IMR-90 (cell line): ENCODE data around the gene STYXL1. TPM values are rescaled to one million over a fixed set of nuclear protein-coding genes. Genes with fewer than 3 reads are reported as not detected.

ENCODE experiments used
- ATAC-seq: fragments of 200-7000 bp; cut with Tn5 transposase; 2 replicates; pipeline ENCODE4 v1.9.1; 2020; ENCODE audit warnings: low read depth, mild to moderate bottlenecking, moderate library complexity
- BruUV-seq: library from RNA; stranded (reverse); fragments of 400-500 nt; replicated peaks from 2 replicates; lab custom pipeline; 2021; lab: Mats Ljungman, UMichigan
- CTCF ChIA-PET: fragments of 300-600 bp; formaldehyde crosslinking; extraction: SDS; loops from one replicate; lab custom pipeline; 2021; ENCODE audit warnings: antibody characterized with exemption; lab: Yijun Ruan, JAX
- POLR2A ChIA-PET: fragments of 300-600 bp; sonication (Branson Sonifier 250); formaldehyde crosslinking; loops from one replicate; lab custom pipeline; 2022; ENCODE audit warnings: antibody characterized with exemption; ENCODE audit not compliant: unreplicated experiment; lab: Charles Lee
- DNase-seq: peaks from one replicate; pipeline ENCODE4 v3.0.0; 2013
- H2AFZ ChIP-seq: replicated peaks from 2 replicates; pipeline ENCODE3; 2013; ENCODE audit warnings: low read length, mild to moderate bottlenecking; ENCODE audit not compliant: poor library complexity
- H2AK5ac ChIP-seq: 2 replicates; pipeline ENCODE4 v1.6.1; 2013; ENCODE audit warnings: low read depth, low read length, inconsistent platforms
- H2AK9ac ChIP-seq: replicated peaks from 2 replicates; pipeline ENCODE3; 2013; ENCODE audit warnings: mild to moderate bottlenecking, low read depth, low read length, moderate library complexity; ENCODE audit not compliant: poor library complexity
- H2BK120ac ChIP-seq: 2 replicates; pipeline ENCODE4 v1.6.1; 2013; ENCODE audit warnings: low read depth, low read length, inconsistent platforms
- H2BK15ac ChIP-seq: 3 replicates; pipeline ENCODE4 v1.6.1; 2013; ENCODE audit warnings: low read depth, low read length, inconsistent platforms
- H2BK20ac ChIP-seq: 2 replicates; pipeline ENCODE4 v1.6.1; 2013; ENCODE audit warnings: low read depth, mild to moderate bottlenecking, inconsistent platforms, low read length, moderate library complexity
- H2BK5ac ChIP-seq: 2 replicates; pipeline ENCODE4 v1.6.1; 2013; ENCODE audit warnings: mild to moderate bottlenecking, low read depth, low read length, inconsistent platforms; ENCODE audit not compliant: poor library complexity, severe bottlenecking
- H3K14ac ChIP-seq: replicated peaks from 2 replicates; pipeline ENCODE4 v1.6.1; 2013; ENCODE audit warnings: low read depth, low read length, inconsistent platforms
- H3K18ac ChIP-seq: 2 replicates; pipeline ENCODE4 v1.6.1; 2013; ENCODE audit warnings: low read depth, low read length, control low read depth
- H3K23ac ChIP-seq: 2 replicates; pipeline ENCODE4 v1.6.1; 2013; ENCODE audit warnings: low read depth, low read length, inconsistent platforms
- H3K27ac ChIP-seq: 2 replicates; pipeline ENCODE4 v1.5.1; 2013; ENCODE audit warnings: mild to moderate bottlenecking, control low read depth, low read length; ENCODE audit not compliant: insufficient read depth
- H3K27me3 ChIP-seq: 2 replicates; pipeline ENCODE4 v1.6.1; 2013; ENCODE audit warnings: low read length; ENCODE audit not compliant: control insufficient read depth, insufficient read depth
- H3K36me3 ChIP-seq: 2 replicates; pipeline ENCODE4 v1.6.1; 2013; ENCODE audit warnings: low read length, mixed read lengths; ENCODE audit not compliant: control insufficient read depth, insufficient read depth
- H3K4ac ChIP-seq: 2 replicates; pipeline ENCODE4 v1.6.1; 2013; ENCODE audit warnings: low read depth, low read length, inconsistent platforms
- H3K4me1 ChIP-seq: 2 replicates; pipeline ENCODE4 v1.6.1; 2013; ENCODE audit warnings: low read length, mixed read lengths; ENCODE audit not compliant: control insufficient read depth, insufficient read depth
- H3K4me2 ChIP-seq: 2 replicates; pipeline ENCODE4 v1.6.1; 2013; ENCODE audit warnings: low read depth, mild to moderate bottlenecking, control low read depth, low read length, moderate library complexity
- H3K4me3 ChIP-seq: 2 replicates; pipeline ENCODE4 v1.5.1; 2013; ENCODE audit warnings: low read depth, mild to moderate bottlenecking, control low read depth, low read length, moderate library complexity; ENCODE audit not compliant: insufficient read depth
- H3K56ac ChIP-seq: 2 replicates; pipeline ENCODE4 v1.6.1; 2013; ENCODE audit warnings: low read length, inconsistent platforms; ENCODE audit not compliant: insufficient read depth; ENCODE audit errors: extremely low read depth
- H3K79me1 ChIP-seq, 2 experiments: 2 replicates each; pipeline ENCODE4 v1.6.1; 2013; ENCODE audit warnings: low read length in 2 of 2, inconsistent platforms in 1 of 2, low read depth in 1 of 2
- H3K9ac ChIP-seq: 2 replicates; pipeline ENCODE4 v1.6.1; 2013; ENCODE audit warnings: low read depth, low read length, control low read depth
- H3K9me1 ChIP-seq: 2 replicates; pipeline ENCODE4 v1.6.1; 2013; ENCODE audit warnings: low read length, inconsistent platforms; ENCODE audit not compliant: insufficient read depth
- H3K9me3 ChIP-seq: 2 replicates; pipeline ENCODE4 v1.6.1; 2013; ENCODE audit warnings: low read length; ENCODE audit not compliant: control insufficient read depth, insufficient read depth
- H4K20me1 ChIP-seq: 2 replicates; pipeline ENCODE4 v1.6.1; 2013; ENCODE audit warnings: low read length, inconsistent platforms; ENCODE audit not compliant: insufficient read depth
- H4K5ac ChIP-seq: 2 replicates; pipeline ENCODE4 v1.6.1; 2013; ENCODE audit warnings: mild to moderate bottlenecking, low read depth, low read length, control low read depth
- H4K8ac ChIP-seq, 2 experiments: 2 replicates each; pipeline ENCODE4 v1.6.1; 2013; ENCODE audit warnings: low read depth in 2 of 2, low read length in 2 of 2, control low read depth in 1 of 2, inconsistent platforms in 1 of 2
- H4K91ac ChIP-seq: 2 replicates; pipeline ENCODE4 v1.6.1; 2013; ENCODE audit warnings: low read depth, low read length, inconsistent platforms; ENCODE audit not compliant: insufficient read depth
- CEBPB ChIP-seq: IDR thresholded peaks from 2 replicates; pipeline ENCODE4 v1.6.1; 2012; ENCODE audit warnings: low read depth, low read length, improper control_type of control experiment
- MAFK ChIP-seq: IDR thresholded peaks from 2 replicates; pipeline ENCODE4 v1.6.1; 2012; ENCODE audit warnings: low read depth, low read length, improper control_type of control experiment
- MXI1 ChIP-seq: IDR thresholded peaks from 2 replicates; pipeline ENCODE4 v1.6.1; 2012; ENCODE audit warnings: low read depth, mild to moderate bottlenecking, low read length, moderate library complexity, borderline replicate concordance
- WGBS, 2 experiments: methylation state at CpG; one replicate each; pipeline versions ENCODE4 v1.1.5 to v1.1.7; 2013; ENCODE audit warnings: missing lambda C conversion rate in 2 of 2; ENCODE audit not compliant: insufficient read length in 1 of 2; ENCODE audit errors: extremely low coverage in 2 of 2; 5-methylcytosine and 5-hydroxymethylcytosine counted together
- dilution Hi-C: fragments of 300-500 bp; cut with HindIII; formaldehyde crosslinking; loops from one replicate; pipeline ENCODE4 v1.14.3; 2018; ENCODE audit warnings: low sequenced_read_pairs; ENCODE audit not compliant: unreplicated experiment
- in situ Hi-C: fragments of 300-500 bp; cut with MboI; formaldehyde crosslinking; loops from 3 replicates; pipeline ENCODE4 v1.14.3; 2019; ENCODE audit warnings: low sequenced_read_pairs, inconsistent platforms, mixed read lengths
- intact Hi-C: fragments of 100-400 bp; cut with micrococcal nuclease; formaldehyde crosslinking; loops from 2 replicates; pipeline ENCODE4 v1.10.0; 2022
- polyA plus RNA-seq, 3 experiments: library from polyadenylated mRNA; depleted of rRNA; stranded (reverse); fragments of >200 nt; gene quantifications; 2 replicates each; pipeline ENCODE4 v1.2.3, GENCODE V29; 2012; ENCODE audit warnings: low replicate concordance in 1 of 3
- total RNA-seq: library from RNA; depleted of rRNA; stranded (reverse); fragments of >200 nt; gene quantifications from 2 replicates; pipeline ENCODE4 v1.2.3, GENCODE V29; 2012
- TF ChIP-seq, protein P1 (sequence below): fragments of 150-350 bp; IDR thresholded peaks from 2 replicates; pipeline ENCODE4 v1.6.1; 2017; ENCODE audit warnings: mild to moderate bottlenecking, antibody characterized with exemption, low read length, low read depth

The STYXL1 gene
- total and polyA plus RNA-seq, 2 of the 4 experiments (the other 2 are of a cell fraction), result 66.1 to 73.8 TPM

DNA sequence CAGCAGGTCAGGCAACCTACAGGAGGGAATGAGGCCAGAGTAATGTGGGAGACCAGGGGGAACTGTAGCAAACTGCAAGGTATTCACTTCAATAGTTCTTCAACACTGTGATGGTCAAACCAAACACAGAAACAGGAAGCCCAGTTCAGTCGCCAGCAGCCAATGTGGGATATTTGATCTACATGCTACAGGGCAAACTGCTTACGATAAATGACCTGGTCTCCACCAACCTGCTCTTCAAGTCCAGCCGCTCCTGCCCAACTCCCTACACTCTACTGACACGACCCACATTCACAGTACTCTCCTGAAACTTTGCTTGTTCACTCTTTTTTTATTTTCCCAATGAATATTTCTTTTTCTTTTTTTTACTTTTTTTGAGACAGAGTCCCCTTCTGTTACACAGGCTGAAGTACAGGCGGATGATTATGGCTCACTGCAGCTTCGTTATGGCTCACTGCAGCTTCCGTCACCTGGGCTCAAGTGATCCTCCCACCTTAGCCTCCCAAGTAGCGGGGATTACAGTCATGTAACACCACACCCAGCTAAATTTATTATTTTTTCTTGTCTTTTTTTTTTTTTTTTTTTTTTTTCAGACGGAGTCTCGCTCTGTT is 42.2 kb upstream of the STYXL1 start:
- BruUV-seq, result no TSS peak
- no peak for ATAC-seq
- 88% methylated on average over 4 of the region's 10 CpGs; no CpG with 5 or more reads in 1 of the 2 experiments for WGBS, 2 experiments

More for the DNA sequence above, 42.2 kb upstream of the STYXL1 start:
- no peak overlapping the region for H3K9ac ChIP-seq
- H3K9me1 ChIP-seq, result peaks cover 13% of the 10 kb centered on the region; the same call in 1 of the 2 replicates
- H4K20me1 ChIP-seq, result no peaks in the 10 kb centered on the region
- H3K14ac ChIP-seq, result no peak overlapping the region; the same call in 1 of the 2 replicates
- H3K56ac ChIP-seq, result no peak overlapping the region
- H3K4me1 ChIP-seq, result peaks cover 11% of the 10 kb centered on the region
- ChIA-PET CTCF (no interaction called here), POLR2A (interaction anchor here (0.6 kb wide), 1 partner anchor 51 kb away, joined by 4 read pairs; no protein-coding TSS in a partner anchor)
- H3K79me1 ChIP-seq, result no peaks in the 10 kb centered on the region
- dilution Hi-C loops, result no loop called here
- H2AK5ac ChIP-seq, result peak overlapping the region; percentile 89
- no peak overlapping the region for H3K23ac ChIP-seq
- H3K4me3 ChIP-seq, result no peak overlapping the region
- no peak overlapping the region for H2BK5ac ChIP-seq
- no peak overlapping the region; the same call in 1 of the 2 replicates for H4K91ac ChIP-seq
- H2AFZ ChIP-seq, result no peak overlapping the region
- H3K36me3 ChIP-seq, result no peaks in the 10 kb centered on the region
- no peak overlapping the region for H4K5ac ChIP-seq
- no peaks in the 10 kb centered on the region for H3K27me3 ChIP-seq
- H4K8ac ChIP-seq, result no peak overlapping the region
- no peak overlapping the region for H3K18ac ChIP-seq
- H3K4ac ChIP-seq, result 0 out of 2 replicates have a peak overlapping the region, but pooled peaks have one; percentile 58
- H2BK15ac ChIP-seq, result peak overlapping the region; percentile 95
- H2BK20ac ChIP-seq, result peak overlapping the region; percentile 50; the same call in 1 of the 2 replicates
- TF ChIP-seq MAFK (no peak), CEBPB (no peak), MXI1 (no peak)
- TF ChIP-seq, protein P1, sequence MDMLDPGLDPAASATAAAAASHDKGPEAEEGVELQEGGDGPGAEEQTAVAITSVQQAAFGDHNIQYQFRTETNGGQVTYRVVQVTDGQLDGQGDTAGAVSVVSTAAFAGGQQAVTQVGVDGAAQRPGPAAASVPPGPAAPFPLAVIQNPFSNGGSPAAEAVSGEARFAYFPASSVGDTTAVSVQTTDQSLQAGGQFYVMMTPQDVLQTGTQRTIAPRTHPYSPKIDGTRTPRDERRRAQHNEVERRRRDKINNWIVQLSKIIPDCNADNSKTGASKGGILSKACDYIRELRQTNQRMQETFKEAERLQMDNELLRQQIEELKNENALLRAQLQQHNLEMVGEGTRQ, result no peak
- H3K9me3 ChIP-seq, result no peaks in the 10 kb centered on the region
- no peak overlapping the region for H3K4me2 ChIP-seq
- no peak overlapping the region for H3K27ac ChIP-seq
- intact Hi-C loops, result no loop called here
- H2BK120ac ChIP-seq, result peak overlapping the region; percentile 13; the same call in 1 of the 2 replicates
- H2AK9ac ChIP-seq, result no peak overlapping the region
- no peak for DNase-seq
- in situ Hi-C loops, result no loop called here
